ENCODE results near the gene PTPRR. TPM values are rescaled to one million over a fixed set of nuclear protein-coding genes. Genes with fewer than 3 reads are reported as not detected.
"Not testable (repeated sequence)": the region's sequence is repeated elsewhere in the genome, so short reads cannot be mapped to it uniquely, and the experiment has no call there.

PTPRR gene
- total and polyA plus RNA-seq, 10 donors = 0.41 to 2.7 (median 1.5) TPM

- WGBS, 5 donors = 77 to 92% (median 84%) methylated on average over 8 of the region's 8 CpGs
- H3K36me3 ChIP-seq = no peaks in the 10 kb centered on the region
- no peak overlapping the region for H3K27ac ChIP-seq
- intact Hi-C loops (cut with DNase I; ENCODE audit: low total_unique reads) = no loop called here
- H3K4me3 ChIP-seq = no peak overlapping the region
- no peak for DNase-seq
- no peaks in the 10 kb centered on the region for H3K9me3 ChIP-seq
- TF ChIP-seq POLR2A (IDR thresholded peaks at IDR 0.05) (no peak), POLR2AphosphoS5 (IDR thresholded peaks at IDR 0.05) (no peak), CTCF (IDR thresholded peaks at IDR 0.05 in 8 of 11, conservative IDR thresholded peaks at IDR 0.05 in 3 of 11) (no peak)
- H3K27me3 ChIP-seq (replicated peaks in 1 of 7) = peaks cover 0 to 5% (median 0%) of the 10 kb centered on the region in 7 donors
- H3K4me1 ChIP-seq = no peaks in the 10 kb centered on the region
Observed at GRCh38 chr12:70736351-70737133, 184.0 kb downstream of the PTPRR start.

- H3K9me3 ChIP-seq; H3K27me3 ChIP-seq (replicated peaks in 1 of 7); DNase-seq; H3K4me3 ChIP-seq; H3K36me3 ChIP-seq; intact Hi-C loops (cut with DNase I; ENCODE audit: low total_unique reads); H3K4me1 ChIP-seq; H3K27ac ChIP-seq: not testable (repeated sequence)
- 73 to 88% (median 77%) methylated on average over 3 of the region's 3 CpGs for WGBS, 5 donors
Observed at GRCh38 chr12:70735197-70735596, 185.3 kb downstream of the PTPRR start.

- DNase-seq = no peak
- Histone ChIP-seq H3K36me3 (no peaks in the 10 kb centered on the region), H3K27me3 (replicated peaks in 1 of 7) (no peaks in the 10 kb centered on the region), H3K27ac (no peak overlapping the region), H3K4me3 (no peak overlapping the region), H3K4me1 (no peaks in the 10 kb centered on the region), H3K9me3 (no peaks in the 10 kb centered on the region)
- intact Hi-C loops (cut with DNase I; ENCODE audit: low total_unique reads) = no loop called here
- TF ChIP-seq POLR2A (IDR thresholded peaks at IDR 0.05) (no peak), CTCF (IDR thresholded peaks at IDR 0.05 in 8 of 11, conservative IDR thresholded peaks at IDR 0.05 in 3 of 11) (peak in 10 of 11 experiments; percentile 15 to 75 (median 52)), POLR2AphosphoS5 (IDR thresholded peaks at IDR 0.05) (no peak)
- WGBS, 5 donors = 3 to 6% (median 4%) methylated on average over 4 of the region's 4 CpGs
Observed at GRCh38 chr12:70733385-70733784, 187.2 kb downstream of the PTPRR start.

GRCh38 chr12:70732287-70732686 is 188.3 kb downstream of the PTPRR start:
- WGBS, 5 donors = 79 to 91% (median 84%) methylated on average over 7 to 8 of the region's 8 CpGs
- H3K36me3 ChIP-seq = no peaks in the 10 kb centered on the region
- H3K27ac ChIP-seq = no peak overlapping the region
- H3K27me3 ChIP-seq (replicated peaks in 1 of 7) = no peaks in the 10 kb centered on the region
- intact Hi-C loops (cut with DNase I; ENCODE audit: low total_unique reads) = no loop called here
- no peak overlapping the region for H3K4me3 ChIP-seq
- TF ChIP-seq POLR2A (IDR thresholded peaks at IDR 0.05) (no peak), POLR2AphosphoS5 (IDR thresholded peaks at IDR 0.05) (no peak), CTCF (IDR thresholded peaks at IDR 0.05 in 8 of 11, conservative IDR thresholded peaks at IDR 0.05 in 3 of 11) (no peak)
- no peaks in the 10 kb centered on the region for H3K9me3 ChIP-seq
- no peak for DNase-seq
- H3K4me1 ChIP-seq = no peaks in the 10 kb centered on the region
